ENCODE data around the gene RANBP9. TPM values are rescaled to one million over a fixed set of nuclear protein-coding genes. Genes with fewer than 3 reads are reported as not detected.

Gene RANBP9
- total RNA-seq, 1 experiment from 2014 or later: 57.4 TPM

DNA sequence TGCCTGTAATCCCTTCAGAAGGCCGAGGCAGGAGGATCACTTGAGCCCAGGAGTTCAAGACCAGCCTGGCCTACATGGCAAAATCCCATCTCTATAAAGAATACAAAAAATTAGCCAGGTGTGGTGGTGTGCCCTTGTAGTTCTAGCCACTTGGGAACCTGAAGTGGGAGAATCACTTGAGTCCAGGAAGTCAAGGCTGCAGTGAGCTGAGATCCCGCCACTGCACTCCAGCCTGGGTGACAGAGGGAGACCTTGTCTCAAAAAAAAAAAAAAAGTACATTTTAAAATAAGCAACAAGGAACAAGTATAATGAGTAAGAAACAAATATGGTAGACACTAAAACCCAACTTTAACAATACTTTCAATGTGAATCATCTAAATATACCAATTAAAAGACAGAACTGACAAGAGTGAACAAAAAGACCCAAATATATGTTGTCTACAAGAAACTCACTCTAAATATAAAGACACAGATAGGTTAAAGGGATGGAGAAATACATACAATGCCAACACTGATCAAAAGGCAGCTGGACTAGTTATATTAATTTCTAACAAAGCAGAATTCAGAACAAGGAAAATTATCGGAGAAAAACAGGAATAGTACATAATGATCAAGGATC, 37.7 kb downstream of the RANBP9 start:
- H3K4me3 ChIP-seq (ENCODE audit: low read depth, low read length, poor library complexity, severe bottlenecking): no peak overlapping the region
- BruUV-seq (replicated peaks): no TSS peak
- peaks cover 24% of the 10 kb centered on the region for H3K9me3 ChIP-seq (ENCODE audit: low read depth, low read length, poor library complexity, severe bottlenecking)
- H3K4me1 ChIP-seq (ENCODE audit: insufficient read depth, low read length, poor library complexity, severe bottlenecking): peaks cover 4% of the 10 kb centered on the region
- H3K27me3 ChIP-seq (replicated peaks; ENCODE audit: insufficient read depth, low read depth, low read length, poor library complexity): no peaks in the 10 kb centered on the region
- POLR2A ChIA-PET (ENCODE audit: low non-redundant PET): no interaction called here
- peaks cover 9% of the 10 kb centered on the region for H3K36me3 ChIP-seq (ENCODE audit: insufficient read depth, low read length, poor library complexity, severe bottlenecking)
- no peak for DNase-seq (ENCODE audit: low spot score)
- H3K27ac ChIP-seq (ENCODE audit: low read depth, low read length, poor library complexity, severe bottlenecking): no peak overlapping the region
- TF ChIP-seq, protein P1, sequence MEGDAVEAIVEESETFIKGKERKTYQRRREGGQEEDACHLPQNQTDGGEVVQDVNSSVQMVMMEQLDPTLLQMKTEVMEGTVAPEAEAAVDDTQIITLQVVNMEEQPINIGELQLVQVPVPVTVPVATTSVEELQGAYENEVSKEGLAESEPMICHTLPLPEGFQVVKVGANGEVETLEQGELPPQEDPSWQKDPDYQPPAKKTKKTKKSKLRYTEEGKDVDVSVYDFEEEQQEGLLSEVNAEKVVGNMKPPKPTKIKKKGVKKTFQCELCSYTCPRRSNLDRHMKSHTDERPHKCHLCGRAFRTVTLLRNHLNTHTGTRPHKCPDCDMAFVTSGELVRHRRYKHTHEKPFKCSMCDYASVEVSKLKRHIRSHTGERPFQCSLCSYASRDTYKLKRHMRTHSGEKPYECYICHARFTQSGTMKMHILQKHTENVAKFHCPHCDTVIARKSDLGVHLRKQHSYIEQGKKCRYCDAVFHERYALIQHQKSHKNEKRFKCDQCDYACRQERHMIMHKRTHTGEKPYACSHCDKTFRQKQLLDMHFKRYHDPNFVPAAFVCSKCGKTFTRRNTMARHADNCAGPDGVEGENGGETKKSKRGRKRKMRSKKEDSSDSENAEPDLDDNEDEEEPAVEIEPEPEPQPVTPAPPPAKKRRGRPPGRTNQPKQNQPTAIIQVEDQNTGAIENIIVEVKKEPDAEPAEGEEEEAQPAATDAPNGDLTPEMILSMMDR (conservative IDR thresholded peaks at IDR 0.05; ENCODE audit: low read depth, low read length): no peak
- TF ChIP-seq EZH2 (IDR thresholded peaks at IDR 0.05; ENCODE audit: borderline replicate concordance, low read depth, low read length, poor library complexity, severe bottlenecking): no peak
- intact Hi-C loops (cut with micrococcal nuclease; ENCODE audit: unreplicated experiment): no loop called here
- CTCF ChIA-PET: no interaction called here

DNA sequence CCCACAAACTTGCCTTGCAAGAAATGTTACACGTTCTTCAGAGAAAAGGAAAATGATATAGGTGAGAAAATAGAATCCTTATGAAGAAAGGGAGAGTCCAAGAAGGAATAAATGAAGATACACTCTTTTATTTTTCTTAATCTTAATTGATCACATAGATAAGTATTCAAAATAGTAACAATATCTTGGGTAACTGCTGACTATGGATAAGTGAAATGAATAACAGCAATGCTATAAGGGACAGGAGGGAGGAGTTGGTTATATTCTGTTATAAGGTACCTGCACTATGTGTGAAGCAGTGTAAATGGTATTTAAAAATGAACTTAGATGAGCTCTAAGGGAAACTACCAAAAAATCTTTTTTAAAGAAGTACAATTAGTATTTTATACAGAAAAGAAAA, 38.3 kb downstream of the RANBP9 start:
- Histone ChIP-seq H3K36me3 (ENCODE audit: insufficient read depth, low read length, poor library complexity, severe bottlenecking) (peaks cover 9% of the 10 kb centered on the region), H3K27me3 (replicated peaks; ENCODE audit: insufficient read depth, low read depth, low read length, poor library complexity) (no peaks in the 10 kb centered on the region), H3K4me1 (ENCODE audit: insufficient read depth, low read length, poor library complexity, severe bottlenecking) (peaks cover 4% of the 10 kb centered on the region), H3K9me3 (ENCODE audit: low read depth, low read length, poor library complexity, severe bottlenecking) (peaks cover 29% of the 10 kb centered on the region), H3K4me3 (ENCODE audit: low read depth, low read length, poor library complexity, severe bottlenecking) (no peak overlapping the region), H3K27ac (ENCODE audit: low read depth, low read length, poor library complexity, severe bottlenecking) (no peak overlapping the region)
- POLR2A ChIA-PET (ENCODE audit: low non-redundant PET): no interaction called here
- intact Hi-C loops (cut with micrococcal nuclease; ENCODE audit: unreplicated experiment): no loop called here
- CTCF ChIA-PET: no interaction called here
- no TSS peak for BruUV-seq (replicated peaks)
- TF ChIP-seq, protein P1 (conservative IDR thresholded peaks at IDR 0.05; ENCODE audit: low read depth, low read length): no peak
- TF ChIP-seq EZH2 (IDR thresholded peaks at IDR 0.05; ENCODE audit: borderline replicate concordance, low read depth, low read length, poor library complexity, severe bottlenecking): no peak
- no peak for DNase-seq (ENCODE audit: low spot score)

DNA sequence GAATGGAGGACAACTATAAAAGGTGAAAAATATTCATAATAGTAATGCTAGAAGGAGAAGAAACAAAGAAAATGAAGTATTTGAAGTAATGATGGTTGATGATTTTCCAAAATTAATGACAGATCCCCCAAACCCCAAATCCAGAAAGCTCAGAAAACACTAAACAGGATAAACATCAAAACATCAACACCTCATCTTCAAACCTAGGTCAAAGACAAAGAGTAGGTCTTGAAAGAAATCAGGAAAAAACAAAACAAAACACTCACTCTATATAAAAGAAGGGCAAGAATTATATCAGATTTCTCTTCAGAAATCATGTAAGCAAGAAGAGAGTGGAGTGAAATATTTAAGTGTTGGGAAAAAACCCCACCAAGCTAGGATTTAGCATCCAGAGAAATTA, 38.7 kb downstream of the RANBP9 start:
- peaks cover 28% of the 10 kb centered on the region for H3K9me3 ChIP-seq (ENCODE audit: low read depth, low read length, poor library complexity, severe bottlenecking)
- peaks cover 9% of the 10 kb centered on the region for H3K36me3 ChIP-seq (ENCODE audit: insufficient read depth, low read length, poor library complexity, severe bottlenecking)
- POLR2A ChIA-PET (ENCODE audit: low non-redundant PET): no interaction called here
- no peak overlapping the region for H3K4me3 ChIP-seq (ENCODE audit: low read depth, low read length, poor library complexity, severe bottlenecking)
- CTCF ChIA-PET: no interaction called here
- intact Hi-C loops (cut with micrococcal nuclease; ENCODE audit: unreplicated experiment): no loop called here
- no TSS peak for BruUV-seq (replicated peaks)
- TF ChIP-seq EZH2 (IDR thresholded peaks at IDR 0.05; ENCODE audit: borderline replicate concordance, low read depth, low read length, poor library complexity, severe bottlenecking): no peak
- TF ChIP-seq, protein P1 (conservative IDR thresholded peaks at IDR 0.05; ENCODE audit: low read depth, low read length): no peak
- H3K27me3 ChIP-seq (replicated peaks; ENCODE audit: insufficient read depth, low read depth, low read length, poor library complexity): no peaks in the 10 kb centered on the region
- peaks cover 4% of the 10 kb centered on the region for H3K4me1 ChIP-seq (ENCODE audit: insufficient read depth, low read length, poor library complexity, severe bottlenecking)
- DNase-seq (ENCODE audit: low spot score): no peak
- H3K27ac ChIP-seq (ENCODE audit: low read depth, low read length, poor library complexity, severe bottlenecking): no peak overlapping the region
